ENCODE measurements around the gene MOK.
"Not testable (repeated sequence)": the region's sequence is repeated elsewhere in the genome, so short reads cannot be mapped to it uniquely, and the experiment has no call there.

The MOK gene

DNA sequence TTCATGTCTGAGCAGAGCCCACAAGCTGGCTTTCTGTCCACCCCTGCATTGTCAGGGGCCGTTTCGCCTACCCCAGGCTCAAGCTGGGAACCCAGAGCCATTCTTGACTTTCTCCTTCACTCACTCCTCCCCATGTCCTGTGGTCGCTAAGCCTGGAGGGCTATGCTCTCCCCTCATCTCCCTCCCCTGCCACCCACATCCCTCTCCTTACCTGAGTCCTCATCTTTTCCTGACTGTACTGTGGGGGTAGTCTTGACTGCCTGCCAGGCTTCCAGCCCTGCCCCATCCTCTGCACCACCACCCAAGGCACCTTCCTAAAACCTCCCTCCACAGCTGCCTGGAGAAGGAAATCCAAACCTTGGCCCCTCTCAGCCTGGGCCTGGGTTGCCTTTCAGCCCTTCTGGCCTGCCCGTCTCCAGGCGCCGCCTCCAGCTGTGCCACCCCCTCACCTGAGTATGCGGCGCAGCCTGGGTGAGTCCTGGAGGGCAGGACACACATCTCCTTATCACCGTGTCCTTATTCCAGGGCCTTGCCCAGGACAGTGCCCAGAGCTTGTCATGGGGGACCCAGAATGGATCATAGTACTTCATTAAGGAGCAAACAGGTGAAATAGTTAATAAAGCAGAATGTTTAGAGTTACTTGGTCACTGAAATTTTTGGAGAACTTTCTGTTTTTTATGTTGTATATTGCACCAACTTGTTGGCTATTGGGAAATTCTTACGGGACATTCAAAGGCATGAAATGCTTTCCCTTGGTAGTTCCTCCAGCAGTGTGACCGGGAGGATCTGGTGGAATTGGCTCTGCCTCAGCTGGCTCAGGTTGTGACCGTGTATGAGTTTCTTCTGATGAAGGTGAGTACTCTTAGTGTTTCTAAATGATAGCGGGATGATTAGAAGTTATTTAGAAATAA, 29.1 kb upstream of the MOK start:
- TF ChIP-seq, protein P1, sequence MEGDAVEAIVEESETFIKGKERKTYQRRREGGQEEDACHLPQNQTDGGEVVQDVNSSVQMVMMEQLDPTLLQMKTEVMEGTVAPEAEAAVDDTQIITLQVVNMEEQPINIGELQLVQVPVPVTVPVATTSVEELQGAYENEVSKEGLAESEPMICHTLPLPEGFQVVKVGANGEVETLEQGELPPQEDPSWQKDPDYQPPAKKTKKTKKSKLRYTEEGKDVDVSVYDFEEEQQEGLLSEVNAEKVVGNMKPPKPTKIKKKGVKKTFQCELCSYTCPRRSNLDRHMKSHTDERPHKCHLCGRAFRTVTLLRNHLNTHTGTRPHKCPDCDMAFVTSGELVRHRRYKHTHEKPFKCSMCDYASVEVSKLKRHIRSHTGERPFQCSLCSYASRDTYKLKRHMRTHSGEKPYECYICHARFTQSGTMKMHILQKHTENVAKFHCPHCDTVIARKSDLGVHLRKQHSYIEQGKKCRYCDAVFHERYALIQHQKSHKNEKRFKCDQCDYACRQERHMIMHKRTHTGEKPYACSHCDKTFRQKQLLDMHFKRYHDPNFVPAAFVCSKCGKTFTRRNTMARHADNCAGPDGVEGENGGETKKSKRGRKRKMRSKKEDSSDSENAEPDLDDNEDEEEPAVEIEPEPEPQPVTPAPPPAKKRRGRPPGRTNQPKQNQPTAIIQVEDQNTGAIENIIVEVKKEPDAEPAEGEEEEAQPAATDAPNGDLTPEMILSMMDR (IDR thresholded peaks at IDR 0.05; ENCODE audit: low read depth, low read length, missing control alignments), result no peak
- no peak overlapping the region for H3K4me3 ChIP-seq (ENCODE audit: low read depth, low read length)
- DNase-seq (ENCODE audit: low read depth), result no peak

DNA sequence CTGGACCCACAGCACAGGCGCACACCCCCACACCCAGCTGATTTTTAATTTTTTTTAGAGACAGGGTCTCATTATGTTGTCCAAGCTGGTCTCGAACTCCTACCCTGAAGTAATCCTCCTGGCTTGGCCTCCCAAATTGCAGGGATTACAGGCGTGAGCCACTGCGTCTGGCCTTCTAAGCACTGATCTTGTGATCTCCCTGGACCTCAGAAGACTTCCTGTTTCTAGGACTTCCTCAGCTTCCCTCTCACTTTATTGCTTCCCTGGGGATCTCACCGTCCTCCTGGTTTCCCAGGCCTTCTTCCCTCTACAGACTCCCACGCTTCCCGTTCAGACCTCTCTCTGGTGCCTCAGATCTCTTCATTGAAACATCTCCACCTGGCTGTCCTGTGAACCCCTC, 28.4 kb upstream of the MOK start:
- TF ChIP-seq, protein P1 (IDR thresholded peaks at IDR 0.05; ENCODE audit: low read depth, low read length, missing control alignments), result no peak
- H3K4me3 ChIP-seq (ENCODE audit: low read depth, low read length), result no peak overlapping the region
- no peak for DNase-seq (ENCODE audit: low read depth)

GRCh38 chr14:102330806-102331205, 25.8 kb upstream of the MOK start:
- no peak for DNase-seq (ENCODE audit: low read depth)
- H3K4me3 ChIP-seq (ENCODE audit: low read depth, low read length), result no peak overlapping the region
- TF ChIP-seq, protein P1 (IDR thresholded peaks at IDR 0.05; ENCODE audit: low read depth, low read length, missing control alignments), result no peak

GRCh38 chr14:102329381-102329780, 24.4 kb upstream of the MOK start:
- H3K4me3 ChIP-seq (ENCODE audit: low read depth, low read length); DNase-seq (ENCODE audit: low read depth): not testable (repeated sequence)

DNA sequence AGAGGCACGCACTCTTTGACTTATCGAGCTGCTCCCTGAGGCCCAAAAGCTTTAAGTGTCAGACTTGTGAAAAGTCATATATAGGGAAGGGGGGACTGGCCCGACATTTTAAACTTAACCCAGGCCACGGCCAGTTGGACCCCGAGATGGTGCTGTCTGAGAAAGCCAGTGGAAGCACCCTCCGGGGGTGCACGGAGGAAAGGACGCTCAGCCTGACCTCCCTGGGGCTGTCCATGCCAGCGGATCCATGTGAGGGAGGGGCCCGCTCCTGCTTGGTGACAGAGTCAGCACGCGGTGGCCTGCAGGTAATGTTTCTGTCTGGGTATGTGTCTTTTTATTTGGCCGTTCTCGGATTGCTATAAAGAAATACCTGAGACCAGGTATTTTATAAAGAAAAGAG, 21.6 kb upstream of the MOK start:
- TF ChIP-seq, protein P1 (IDR thresholded peaks at IDR 0.05; ENCODE audit: low read depth, low read length, missing control alignments), result no peak
- DNase-seq (ENCODE audit: low read depth), result no peak

DNA sequence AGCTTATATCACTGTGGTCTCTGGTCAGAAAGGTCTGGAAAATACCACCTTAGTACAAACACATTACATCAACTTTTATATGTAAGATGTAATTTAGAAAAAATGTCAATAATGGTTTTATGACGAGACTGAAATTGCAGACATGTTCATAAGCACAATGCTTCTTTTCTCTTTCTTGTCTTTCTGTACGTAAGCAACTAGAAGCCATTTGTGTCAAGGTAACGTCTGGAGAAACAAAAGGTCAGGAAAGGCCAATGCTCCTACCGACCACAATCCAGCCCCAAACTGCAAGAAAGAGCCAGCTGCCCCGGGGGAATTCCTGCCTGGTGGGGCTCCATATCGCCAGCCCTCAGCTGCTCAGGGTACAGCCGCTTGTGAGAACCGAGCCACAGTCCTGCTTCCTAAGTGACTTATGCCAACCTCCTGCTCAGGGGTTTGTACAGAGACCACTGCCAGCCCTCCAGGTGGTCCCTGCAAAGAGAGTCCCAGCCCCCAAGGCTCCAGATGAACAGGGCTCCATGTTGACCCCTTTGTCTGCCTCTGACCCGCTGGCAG, 20.9 kb upstream of the MOK start:
- TF ChIP-seq, protein P1 (IDR thresholded peaks at IDR 0.05; ENCODE audit: low read depth, low read length, missing control alignments), result no peak
- DNase-seq (ENCODE audit: low read depth), result no peak
- H3K4me3 ChIP-seq (ENCODE audit: low read depth, low read length), result no peak overlapping the region

More for the DNA sequence above, 21.6 kb upstream of the MOK start:
- no peak overlapping the region for H3K4me3 ChIP-seq (ENCODE audit: low read depth, low read length)

- no peak for DNase-seq (ENCODE audit: low read depth)
- TF ChIP-seq, protein P1 (IDR thresholded peaks at IDR 0.05; ENCODE audit: low read depth, low read length, missing control alignments), result peak; percentile 53
- no peak overlapping the region for H3K4me3 ChIP-seq (ENCODE audit: low read depth, low read length)
These were observed 18.1 kb upstream of the MOK start for GRCh38 chr14:102323102-102323501.
